ENCODE data around the gene PRKAG3.
"Not testable (repeated sequence)": the region's sequence is repeated elsewhere in the genome, so short reads cannot be mapped to it uniquely, and the experiment has no call there.

Gene PRKAG3

GRCh38 chr2:218780046-218780445 is 51.6 kb downstream of the PRKAG3 start:
- DNase-seq, result no peak

DNA sequence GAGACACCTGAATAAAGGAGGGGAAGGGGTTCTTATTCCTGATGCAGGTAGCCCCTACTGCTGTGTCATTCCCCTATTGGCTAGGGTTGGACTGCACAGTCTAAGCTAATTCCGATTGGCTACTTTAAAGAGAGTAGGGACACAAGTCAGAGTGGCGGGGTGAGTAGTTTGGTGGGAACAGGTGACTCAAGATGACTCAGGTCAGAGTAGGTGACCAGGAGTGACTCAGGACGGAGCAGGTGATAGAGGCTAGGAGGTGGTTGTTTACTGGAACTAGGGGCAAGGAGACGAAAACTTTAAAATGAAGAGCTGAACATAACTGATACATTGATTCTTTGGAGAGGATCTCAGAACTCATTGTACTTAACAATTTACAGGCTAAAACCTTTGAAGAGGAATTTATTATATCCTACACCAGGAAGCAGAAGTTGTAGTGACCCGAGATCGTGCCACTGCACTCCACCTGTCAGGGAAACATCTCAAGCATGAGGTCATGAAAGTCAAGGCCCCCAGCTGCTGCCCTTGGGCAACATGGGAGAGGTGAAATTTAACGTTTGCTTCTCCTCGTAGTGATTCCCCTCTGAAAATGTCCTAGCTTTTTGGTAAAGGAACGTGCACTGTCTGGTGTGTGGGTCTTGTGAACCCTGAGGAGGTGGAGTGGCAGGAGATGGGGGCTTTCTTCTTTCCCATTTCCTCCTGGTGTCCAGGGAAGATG is 54.2 kb downstream of the PRKAG3 start:
- no peak for DNase-seq

DNA sequence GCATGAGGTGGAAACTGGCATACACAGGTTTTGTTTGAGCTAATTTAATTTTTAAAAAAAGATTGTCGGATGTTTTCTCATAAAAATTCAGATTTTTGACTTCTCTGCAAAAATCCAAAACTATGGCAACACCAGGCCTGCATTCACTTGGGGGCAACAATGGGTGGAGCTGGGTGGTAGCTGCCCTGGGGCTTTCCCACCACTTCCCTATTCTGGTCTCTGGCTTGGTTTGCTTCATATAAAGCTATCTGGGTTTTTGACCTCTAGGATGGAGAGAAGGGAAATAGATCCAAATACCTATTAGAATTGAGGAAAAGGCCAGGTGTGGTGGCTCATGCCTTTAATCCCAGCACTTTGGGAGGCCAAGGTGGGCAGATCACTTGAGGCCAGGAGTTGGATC is 55.1 kb downstream of the PRKAG3 start:
- DNase-seq, result no peak

GRCh38 chr2:218773881-218774280 is 57.7 kb downstream of the PRKAG3 start:
- no peak for DNase-seq

DNA sequence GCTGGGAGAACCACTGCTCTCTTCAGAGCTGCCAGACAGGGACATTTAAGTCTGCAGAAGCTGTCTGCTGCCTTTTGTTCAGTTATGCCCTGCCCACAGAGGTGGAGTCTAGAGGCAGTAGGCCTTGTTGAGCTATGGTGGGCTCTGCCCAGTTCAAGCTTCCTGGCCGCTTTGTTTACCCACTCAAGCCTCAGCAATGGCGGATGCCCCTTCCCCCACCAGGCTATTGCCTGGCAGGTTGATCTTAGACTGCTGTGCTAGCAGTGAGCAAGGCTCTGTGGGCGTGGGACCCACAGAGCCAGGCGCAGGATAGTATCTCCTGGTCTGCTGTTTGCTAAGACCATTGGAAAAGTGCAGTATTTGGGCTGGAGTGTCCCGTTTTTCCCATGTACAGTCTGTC is 58.8 kb downstream of the PRKAG3 start:
- DNase-seq, result not testable (repeated sequence)

Measured in NK-92 treated with Interleukin-12 subunit alpha and Interleukin-12 subunit beta, amount 100 ng/mL, for 24 hours (cell line).